ENCODE measurements around the gene SFTA2. TPM values are rescaled to one million over a fixed set of nuclear protein-coding genes. Genes with fewer than 3 reads are reported as not detected.
A peak's percentile ranks its signal among the peaks of the same experiment; 100 is the strongest.

Gene SFTA2
- total and polyA plus RNA-seq, 9 of the 15 experiments (the other 6 are each of a cell fraction or from before 2014, with no cell fraction given) = not detected

DNA sequence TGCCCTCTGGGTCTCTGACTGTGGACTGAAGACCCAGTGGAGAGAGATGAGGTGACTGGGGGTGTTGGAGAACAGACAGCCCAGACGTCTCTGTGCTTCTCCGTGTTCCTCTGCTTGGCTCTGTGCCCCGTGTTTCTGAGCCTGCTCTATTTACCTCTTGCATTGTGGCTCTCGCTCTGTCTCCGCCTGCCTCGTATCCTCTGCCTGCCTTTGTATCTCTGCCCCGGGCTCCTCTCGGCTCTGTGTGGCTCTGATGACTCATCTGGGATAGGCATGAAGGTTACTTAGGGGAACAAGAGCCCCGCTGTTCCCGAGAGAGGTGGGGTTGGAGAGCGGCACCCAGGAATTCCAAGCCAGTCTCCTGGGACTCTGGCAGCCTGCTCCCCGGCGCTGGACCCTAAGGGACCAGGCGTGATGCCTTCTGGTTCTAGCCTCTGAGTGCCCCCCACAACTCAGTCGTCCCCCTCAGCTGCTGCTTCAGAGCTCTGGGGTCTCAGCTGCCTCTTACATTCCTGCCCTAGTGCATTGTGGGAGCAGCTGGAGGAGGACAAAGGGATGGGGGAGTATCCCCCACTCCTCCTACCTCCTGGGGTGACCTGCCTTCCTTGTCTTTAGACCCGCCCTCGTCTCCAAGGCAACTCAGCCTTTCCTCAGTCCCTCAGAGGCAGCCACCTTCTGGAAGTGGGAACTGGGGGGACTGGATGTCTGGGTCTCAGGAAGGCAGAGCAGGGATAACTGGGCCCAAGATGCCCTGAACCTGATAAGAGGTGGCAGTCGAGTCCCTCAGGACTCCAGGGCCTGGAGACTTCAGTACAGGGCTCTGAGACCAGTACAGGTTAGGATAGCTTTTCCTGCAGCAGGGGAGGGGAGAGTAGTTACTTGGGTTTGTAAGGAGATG lies 45.7 kb downstream of the SFTA2 start:
- in situ Hi-C loops (cut with MboI) = no loop called here
- ATAC-seq = peak; percentile 53
- H3K9ac ChIP-seq (ENCODE audit: insufficient read depth in 1 of 2, low read depth in 2 of 2, low read length in 2 of 2) = peak overlapping the region; percentile 62 to 94
- TSS peak; percentile 35 for BruUV-seq (replicated peaks)
- peak overlapping the region; percentile 96 for H3K4me2 ChIP-seq (ENCODE audit: insufficient read depth, low read length)
- no peaks in the 10 kb centered on the region for H3K27me3 ChIP-seq (ENCODE audit: control insufficient read depth in 2 of 2, insufficient read depth in 2 of 2, low read length in 2 of 2)
- peaks cover 9% of the 10 kb centered on the region; the same call in 1 of the 2 replicates for H4K20me1 ChIP-seq (replicated peaks; ENCODE audit: control insufficient read depth, insufficient read depth, low read length)
- H3K27ac ChIP-seq (ENCODE audit: extremely low read depth, low read depth, low read length) = peak overlapping the region; percentile 70
- CTCF ChIA-PET (ENCODE audit: low intra/inter-chr PET ratio) = no interaction called here
- peaks cover 43% of the 10 kb centered on the region for H3K79me2 ChIP-seq (ENCODE audit: control insufficient read depth, insufficient read depth, low read length)
- H3K4me3 ChIP-seq = peak overlapping the region; percentile 54
- POLR2A ChIA-PET = interaction anchor here (0.6 to 2.4 kb wide), 7 partner anchors 8 to 286 kb away, joined by 3 to 15 read pairs (median 4); no protein-coding TSS in a partner anchor
- H2AFZ ChIP-seq (ENCODE audit: low read depth, low read length) = peak overlapping the region; percentile 68
- DNase-seq (ENCODE audit: extremely low read depth in 1 of 4, low spot score in 3 of 4) = peak; percentile 82 to 85 (median 83)
- H3K9me1 ChIP-seq (ENCODE audit: control insufficient read depth, insufficient read depth, low read length) = peaks cover 3% of the 10 kb centered on the region
- 9% methylated on average over 17 of the region's 18 CpGs for WGBS (ENCODE audit: insufficient coverage, low coverage, missing lambda C conversion rate)
- H3K36me3 ChIP-seq (ENCODE audit: control insufficient read depth, insufficient read depth, low read length) = peaks cover 26% of the 10 kb centered on the region; the same call in 2 of the 3 replicates
- H3K4me1 ChIP-seq (replicated peaks in 1 of 2; ENCODE audit: control insufficient read depth in 2 of 2, insufficient read depth in 2 of 2, low read length in 2 of 2) = peaks cover 47 to 64% of the 10 kb centered on the region in 2 experiments
- H3K9me3 ChIP-seq (replicated peaks; ENCODE audit: control insufficient read depth, insufficient read depth, low read depth, low read length) = no peaks in the 10 kb centered on the region
- peak; percentile 88 for FAIRE-seq
- intact Hi-C loops (cut with micrococcal nuclease) = no loop called here
- no peak for TF ChIP-seq SIN3A (IDR thresholded peaks at IDR 0.05; ENCODE audit: borderline replicate concordance in 2 of 2, control insufficient read depth in 1 of 2, low read depth in 2 of 2, low read length in 2 of 2)
- TF ChIP-seq SIN3B (IDR thresholded peaks at IDR 0.05; ENCODE audit: low read depth) = no peak
- TF ChIP-seq, protein P1, sequence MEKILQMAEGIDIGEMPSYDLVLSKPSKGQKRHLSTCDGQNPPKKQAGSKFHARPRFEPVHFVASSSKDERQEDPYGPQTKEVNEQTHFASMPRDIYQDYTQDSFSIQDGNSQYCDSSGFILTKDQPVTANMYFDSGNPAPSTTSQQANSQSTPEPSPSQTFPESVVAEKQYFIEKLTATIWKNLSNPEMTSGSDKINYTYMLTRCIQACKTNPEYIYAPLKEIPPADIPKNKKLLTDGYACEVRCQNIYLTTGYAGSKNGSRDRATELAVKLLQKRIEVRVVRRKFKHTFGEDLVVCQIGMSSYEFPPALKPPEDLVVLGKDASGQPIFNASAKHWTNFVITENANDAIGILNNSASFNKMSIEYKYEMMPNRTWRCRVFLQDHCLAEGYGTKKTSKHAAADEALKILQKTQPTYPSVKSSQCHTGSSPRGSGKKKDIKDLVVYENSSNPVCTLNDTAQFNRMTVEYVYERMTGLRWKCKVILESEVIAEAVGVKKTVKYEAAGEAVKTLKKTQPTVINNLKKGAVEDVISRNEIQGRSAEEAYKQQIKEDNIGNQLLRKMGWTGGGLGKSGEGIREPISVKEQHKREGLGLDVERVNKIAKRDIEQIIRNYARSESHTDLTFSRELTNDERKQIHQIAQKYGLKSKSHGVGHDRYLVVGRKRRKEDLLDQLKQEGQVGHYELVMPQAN (IDR thresholded peaks at IDR 0.05; ENCODE audit: borderline replicate concordance) = no peak
- TF ChIP-seq CREBBP (IDR thresholded peaks at IDR 0.05; ENCODE audit: low read depth, low read length) = no peak
- TF ChIP-seq, protein P2, sequence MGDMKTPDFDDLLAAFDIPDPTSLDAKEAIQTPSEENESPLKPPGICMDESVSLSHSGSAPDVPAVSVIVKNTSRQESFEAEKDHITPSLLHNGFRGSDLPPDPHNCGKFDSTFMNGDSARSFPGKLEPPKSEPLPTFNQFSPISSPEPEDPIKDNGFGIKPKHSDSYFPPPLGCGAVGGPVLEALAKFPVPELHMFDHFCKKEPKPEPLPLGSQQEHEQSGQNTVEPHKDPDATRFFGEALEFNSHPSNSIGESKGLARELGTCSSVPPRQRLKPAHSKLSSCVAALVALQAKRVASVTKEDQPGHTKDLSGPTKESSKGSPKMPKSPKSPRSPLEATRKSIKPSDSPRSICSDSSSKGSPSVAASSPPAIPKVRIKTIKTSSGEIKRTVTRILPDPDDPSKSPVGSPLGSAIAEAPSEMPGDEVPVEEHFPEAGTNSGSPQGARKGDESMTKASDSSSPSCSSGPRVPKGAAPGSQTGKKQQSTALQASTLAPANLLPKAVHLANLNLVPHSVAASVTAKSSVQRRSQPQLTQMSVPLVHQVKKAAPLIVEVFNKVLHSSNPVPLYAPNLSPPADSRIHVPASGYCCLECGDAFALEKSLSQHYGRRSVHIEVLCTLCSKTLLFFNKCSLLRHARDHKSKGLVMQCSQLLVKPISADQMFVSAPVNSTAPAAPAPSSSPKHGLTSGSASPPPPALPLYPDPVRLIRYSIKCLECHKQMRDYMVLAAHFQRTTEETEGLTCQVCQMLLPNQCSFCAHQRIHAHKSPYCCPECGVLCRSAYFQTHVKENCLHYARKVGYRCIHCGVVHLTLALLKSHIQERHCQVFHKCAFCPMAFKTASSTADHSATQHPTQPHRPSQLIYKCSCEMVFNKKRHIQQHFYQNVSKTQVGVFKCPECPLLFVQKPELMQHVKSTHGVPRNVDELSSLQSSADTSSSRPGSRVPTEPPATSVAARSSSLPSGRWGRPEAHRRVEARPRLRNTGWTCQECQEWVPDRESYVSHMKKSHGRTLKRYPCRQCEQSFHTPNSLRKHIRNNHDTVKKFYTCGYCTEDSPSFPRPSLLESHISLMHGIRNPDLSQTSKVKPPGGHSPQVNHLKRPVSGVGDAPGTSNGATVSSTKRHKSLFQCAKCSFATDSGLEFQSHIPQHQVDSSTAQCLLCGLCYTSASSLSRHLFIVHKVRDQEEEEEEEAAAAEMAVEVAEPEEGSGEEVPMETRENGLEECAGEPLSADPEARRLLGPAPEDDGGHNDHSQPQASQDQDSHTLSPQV (IDR thresholded peaks at IDR 0.05) = peak; percentile 69
- TF ChIP-seq, protein P3, sequence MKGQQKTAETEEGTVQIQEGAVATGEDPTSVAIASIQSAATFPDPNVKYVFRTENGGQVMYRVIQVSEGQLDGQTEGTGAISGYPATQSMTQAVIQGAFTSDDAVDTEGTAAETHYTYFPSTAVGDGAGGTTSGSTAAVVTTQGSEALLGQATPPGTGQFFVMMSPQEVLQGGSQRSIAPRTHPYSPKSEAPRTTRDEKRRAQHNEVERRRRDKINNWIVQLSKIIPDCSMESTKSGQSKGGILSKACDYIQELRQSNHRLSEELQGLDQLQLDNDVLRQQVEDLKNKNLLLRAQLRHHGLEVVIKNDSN (CRISPR knock-in tag; IDR thresholded peaks at IDR 0.05) = no peak
- TF ChIP-seq MYC (IDR thresholded peaks at IDR 0.05; ENCODE audit: low read depth, low read length) = 0 out of 2 replicates have a peak, but pooled peaks have one; percentile 20
- no peak for TF ChIP-seq MYC (CRISPR knock-in tag; IDR thresholded peaks at IDR 0.05; ENCODE audit: borderline replicate concordance, low read depth)
- TF ChIP-seq, protein P4, sequence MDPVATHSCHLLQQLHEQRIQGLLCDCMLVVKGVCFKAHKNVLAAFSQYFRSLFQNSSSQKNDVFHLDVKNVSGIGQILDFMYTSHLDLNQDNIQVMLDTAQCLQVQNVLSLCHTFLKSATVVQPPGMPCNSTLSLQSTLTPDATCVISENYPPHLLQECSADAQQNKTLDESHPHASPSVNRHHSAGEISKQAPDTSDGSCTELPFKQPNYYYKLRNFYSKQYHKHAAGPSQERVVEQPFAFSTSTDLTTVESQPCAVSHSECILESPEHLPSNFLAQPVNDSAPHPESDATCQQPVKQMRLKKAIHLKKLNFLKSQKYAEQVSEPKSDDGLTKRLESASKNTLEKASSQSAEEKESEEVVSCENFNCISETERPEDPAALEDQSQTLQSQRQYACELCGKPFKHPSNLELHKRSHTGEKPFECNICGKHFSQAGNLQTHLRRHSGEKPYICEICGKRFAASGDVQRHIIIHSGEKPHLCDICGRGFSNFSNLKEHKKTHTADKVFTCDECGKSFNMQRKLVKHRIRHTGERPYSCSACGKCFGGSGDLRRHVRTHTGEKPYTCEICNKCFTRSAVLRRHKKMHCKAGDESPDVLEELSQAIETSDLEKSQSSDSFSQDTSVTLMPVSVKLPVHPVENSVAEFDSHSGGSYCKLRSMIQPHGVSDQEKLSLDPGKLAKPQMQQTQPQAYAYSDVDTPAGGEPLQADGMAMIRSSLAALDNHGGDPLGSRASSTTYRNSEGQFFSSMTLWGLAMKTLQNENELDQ (CRISPR knock-in tag; IDR thresholded peaks at IDR 0.05; ENCODE audit: borderline replicate concordance) = no peak
- no peak for TF ChIP-seq ZNF134 (CRISPR knock-in tag; conservative IDR thresholded peaks at IDR 0.05)

Data from K562 (cell line).